ENCODE data around the gene EIF1AD.

Gene EIF1AD, protein sequence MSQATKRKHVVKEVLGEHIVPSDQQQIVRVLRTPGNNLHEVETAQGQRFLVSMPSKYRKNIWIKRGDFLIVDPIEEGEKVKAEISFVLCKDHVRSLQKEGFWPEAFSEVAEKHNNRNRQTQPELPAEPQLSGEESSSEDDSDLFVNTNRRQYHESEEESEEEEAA
- total RNA-seq: 40.4 to 56.9 (median 47.5) reads per million in 9 experiments

DNA sequence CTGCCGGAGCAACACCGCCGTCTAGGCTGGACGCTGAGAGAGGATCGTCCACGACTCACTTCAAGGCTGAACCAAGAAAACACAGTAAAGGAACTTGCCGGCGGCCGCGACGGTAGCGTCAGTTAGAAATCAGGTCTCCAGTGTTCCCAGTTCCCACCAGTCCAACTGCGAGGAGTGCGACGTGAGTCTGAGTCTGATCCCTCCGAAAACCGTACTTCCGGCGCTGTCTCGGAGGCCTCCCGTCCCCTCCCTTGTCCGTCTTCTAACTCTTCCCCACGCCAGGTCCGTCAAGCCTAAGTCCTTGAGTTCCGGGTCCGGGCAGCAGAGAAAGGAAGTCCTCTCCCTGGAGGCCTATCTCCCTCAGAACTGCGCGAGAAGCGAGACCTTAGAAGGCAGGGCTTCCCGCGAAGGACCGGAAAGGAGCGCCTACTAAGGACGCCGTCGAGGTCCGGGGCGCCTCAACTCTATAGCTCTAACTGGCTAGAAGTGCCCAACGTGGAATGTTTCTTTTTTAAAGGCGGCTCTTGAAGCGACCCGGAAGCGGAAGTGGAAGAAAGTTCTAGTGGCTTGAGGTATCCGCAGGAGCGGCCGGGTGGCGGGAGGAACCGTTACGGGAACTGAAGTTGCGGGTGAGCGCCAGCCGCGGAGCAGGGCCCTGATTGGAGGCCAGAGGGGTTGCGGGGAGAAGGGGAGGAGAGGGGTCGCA, at the start of gene EIF1AD, which contains the start of gene BANF1:
TSS of gene EIF1AD (minus strand) at position 216 of the 706 bp plus-strand sequence. CDS start 1,768 bp downstream, outside the sequence.
TSS of gene BANF1 (plus strand) at position 562 of the 706 bp plus-strand sequence. CDS start 748 bp downstream, outside the sequence.
- ATAC-seq (replicated peaks) (peak; percentile 78), DNase-seq (peak; percentile 92 to 97 (median 93))
- Mint-ChIP-seq H3K4me3 (peak within 1 kb of the TSS; percentile 97), H3K27ac (peak within 1 kb of the TSS; percentile 96 to 97), H3K27me3 (no peaks in the 10 kb centered on the region), H3K4me1 (ENCODE audit: low read depth in 2 of 2) (peaks cover 24 to 29% of the 10 kb centered on the region in 2 donors), H3K9me3 (no peaks in the 10 kb centered on the region), H3K36me3 (ENCODE audit: insufficient read depth) (peaks cover 50% of the 10 kb centered on the region)

DNA sequence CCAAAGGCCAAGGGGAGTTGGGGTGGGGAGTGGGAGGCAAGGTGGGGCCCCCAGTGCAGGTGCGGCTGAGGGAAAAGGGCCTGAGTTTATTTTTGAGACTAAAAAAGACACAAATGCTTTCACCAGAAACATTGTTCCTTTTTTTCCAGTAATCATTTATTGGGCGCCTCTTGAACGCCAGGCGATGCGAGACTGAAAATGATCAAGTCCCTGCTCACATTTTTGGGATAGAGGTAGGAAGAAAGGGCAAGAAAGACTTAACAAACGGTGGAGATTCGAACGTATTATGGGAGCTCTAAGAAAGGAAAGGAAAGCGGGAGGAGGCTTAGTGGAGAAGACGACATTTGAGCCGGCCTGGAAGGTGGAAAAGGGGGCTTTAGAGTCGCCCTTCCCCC, 49.4 kb upstream of the EIF1AD start:
- peaks cover 41% of the 10 kb centered on the region for H3K36me3 Mint-ChIP-seq (ENCODE audit: insufficient read depth)
- H3K9me3 Mint-ChIP-seq: no peaks in the 10 kb centered on the region
- no peak for DNase-seq
- ATAC-seq (replicated peaks): no peak
- peaks cover 0 to 8% of the 10 kb centered on the region in 2 donors for H3K27me3 Mint-ChIP-seq
- peak overlapping the region; percentile 95 to 99 for H3K4me3 Mint-ChIP-seq
- peaks cover 17 to 25% of the 10 kb centered on the region in 2 donors for H3K4me1 Mint-ChIP-seq (ENCODE audit: low read depth in 2 of 2)
- H3K27ac Mint-ChIP-seq: peak overlapping the region; percentile 91 to 98

DNA sequence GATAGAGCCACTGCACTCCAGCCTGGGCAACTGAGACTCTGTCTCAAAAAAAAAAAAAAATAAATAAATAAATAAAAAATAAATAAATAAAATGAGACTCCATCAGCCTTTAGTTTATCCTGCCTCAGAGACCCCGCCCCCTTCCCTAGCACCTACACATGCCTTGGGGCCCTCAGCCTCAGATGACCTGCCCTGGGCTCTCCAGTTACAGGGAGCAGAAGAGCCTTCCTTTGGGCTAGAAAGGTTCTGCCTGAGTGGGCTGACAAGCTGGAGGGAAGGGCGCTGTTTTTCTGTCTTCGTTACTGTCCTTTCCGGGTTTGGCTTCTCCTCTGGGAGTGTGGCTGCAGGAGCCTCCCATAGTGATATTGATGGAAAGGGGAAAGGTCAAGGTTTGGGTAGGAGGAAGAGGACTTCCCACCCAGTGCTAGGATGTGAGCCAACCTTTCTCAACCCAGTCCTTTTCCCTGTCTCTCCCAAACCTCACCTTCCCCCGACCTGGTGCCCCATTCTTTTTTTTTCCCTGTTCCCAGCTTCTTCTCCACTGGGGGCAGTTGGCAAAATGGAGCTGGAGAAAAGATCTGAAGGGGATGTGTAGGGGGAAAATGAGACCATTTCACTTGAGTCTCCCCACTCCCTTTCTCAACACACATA, 48.7 kb upstream of the EIF1AD start:
- H3K9me3 Mint-ChIP-seq: no peaks in the 10 kb centered on the region
- peaks cover 19 to 23% of the 10 kb centered on the region in 2 donors for H3K4me1 Mint-ChIP-seq (ENCODE audit: low read depth in 2 of 2)
- peaks cover 0 to 8% of the 10 kb centered on the region in 2 donors for H3K27me3 Mint-ChIP-seq
- ATAC-seq (replicated peaks): no peak
- peak overlapping the region; percentile 91 to 98 for H3K27ac Mint-ChIP-seq
- peaks cover 34% of the 10 kb centered on the region for H3K36me3 Mint-ChIP-seq (ENCODE audit: insufficient read depth)
- no peak for DNase-seq
- peak overlapping the region; percentile 95 to 99 for H3K4me3 Mint-ChIP-seq

DNA sequence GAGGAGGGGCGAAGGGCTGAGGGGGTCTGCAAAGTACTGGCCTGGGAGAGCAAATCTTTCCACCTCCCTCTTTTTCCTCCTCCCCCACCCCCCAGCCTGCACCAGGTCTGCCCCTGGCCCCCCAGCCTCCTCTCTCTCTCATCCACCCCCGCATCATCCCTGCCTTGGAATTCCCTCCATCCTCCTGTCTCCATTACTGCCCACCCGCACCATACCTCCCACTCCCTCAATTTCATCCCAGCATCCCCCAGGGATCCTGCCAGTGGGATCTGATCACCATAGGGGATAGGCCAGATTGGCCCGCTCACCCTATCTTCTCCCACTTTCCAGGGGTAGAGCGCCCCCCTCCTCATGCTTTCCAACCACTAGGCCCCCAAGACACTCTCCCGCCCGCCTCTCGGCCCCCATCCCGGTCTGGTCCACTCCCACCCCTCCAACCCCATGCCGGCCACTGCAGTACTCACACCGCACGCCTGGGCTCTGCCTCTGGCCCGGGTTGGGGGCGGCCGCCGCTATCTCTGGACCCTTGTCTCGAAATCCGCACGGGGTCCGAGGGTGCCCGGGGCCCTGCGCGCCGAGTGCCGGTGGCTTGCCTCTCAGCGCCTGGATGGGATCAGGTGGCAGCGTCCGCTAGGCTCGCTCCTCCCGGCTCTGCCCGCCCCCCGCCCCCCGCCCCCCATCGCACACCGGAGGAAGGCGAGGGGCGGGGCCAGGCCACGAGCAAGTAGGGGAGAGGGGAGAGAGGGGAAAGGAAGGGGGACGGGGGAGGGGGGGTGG, 46.8 kb upstream of the EIF1AD start, which contains the start of gene GAL3ST3:
TSS of gene GAL3ST3 (minus strand) at position 615 of the 777 bp plus-strand sequence. CDS start 3,746 bp downstream, outside the sequence.
- Mint-ChIP-seq H3K4me3 (no peak within 1 kb of the TSS), H3K27ac (peak within 1 kb of the TSS in 1 of 2 donors; percentile 31), H3K4me1 (ENCODE audit: low read depth in 2 of 2) (peaks cover 28 to 29% of the 10 kb centered on the region in 2 donors), H3K27me3 (peaks cover 0 to 8% of the 10 kb centered on the region in 2 donors), H3K9me3 (no peaks in the 10 kb centered on the region), H3K36me3 (ENCODE audit: insufficient read depth) (peaks cover 22% of the 10 kb centered on the region)
- ATAC-seq (replicated peaks) (no peak), DNase-seq (no peak)

GRCh38 chr11:66047541-66048365, 45.8 kb upstream of the EIF1AD start:
- no peak for DNase-seq
- Mint-ChIP-seq H3K9me3 (no peaks in the 10 kb centered on the region), H3K4me3 (no peak overlapping the region), H3K27ac (peak overlapping the region in 1 of 2 donors; percentile 31), H3K36me3 (ENCODE audit: insufficient read depth) (peaks cover 14% of the 10 kb centered on the region), H3K4me1 (ENCODE audit: low read depth in 2 of 2) (peaks cover 22 to 25% of the 10 kb centered on the region in 2 donors), H3K27me3 (peaks cover 0 to 8% of the 10 kb centered on the region in 2 donors)
- no peak for ATAC-seq (replicated peaks)

DNA sequence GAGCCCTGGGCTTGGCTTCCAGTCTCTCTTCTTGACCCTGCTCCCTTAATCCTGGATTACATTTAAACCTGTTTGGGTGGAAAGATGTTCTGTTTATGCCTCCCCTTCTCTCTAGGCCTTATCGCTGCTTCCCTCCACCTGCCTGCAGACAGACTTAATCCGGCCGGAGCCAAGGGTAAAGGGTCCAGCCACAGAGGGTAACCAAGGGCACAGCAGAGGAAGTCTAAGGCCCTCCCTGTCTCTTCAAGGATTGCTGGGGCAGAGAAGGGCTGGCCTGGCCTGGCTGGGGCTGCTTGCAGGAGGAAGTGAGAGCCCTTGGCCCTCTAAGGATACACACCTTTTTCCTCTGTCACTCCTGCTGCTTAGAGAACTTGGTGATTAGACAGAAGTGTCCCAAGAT, 44.9 kb upstream of the EIF1AD start:
- H3K4me3 Mint-ChIP-seq: no peak overlapping the region
- H3K36me3 Mint-ChIP-seq (ENCODE audit: insufficient read depth): peaks cover 7% of the 10 kb centered on the region
- peaks cover 0 to 8% of the 10 kb centered on the region in 2 donors for H3K27me3 Mint-ChIP-seq
- no peak for ATAC-seq (replicated peaks)
- no peaks in the 10 kb centered on the region for H3K9me3 Mint-ChIP-seq
- no peak for DNase-seq
- peaks cover 17 to 20% of the 10 kb centered on the region in 2 donors for H3K4me1 Mint-ChIP-seq (ENCODE audit: low read depth in 2 of 2)
- H3K27ac Mint-ChIP-seq: no peak overlapping the region

GRCh38 chr11:66045177-66045639, 43.3 kb upstream of the EIF1AD start:
- Mint-ChIP-seq H3K4me3 (peak overlapping the region in 1 of 2 donors; percentile 45), H3K27ac (peak overlapping the region; percentile 55 to 83), H3K27me3 (peaks cover 0 to 10% of the 10 kb centered on the region in 2 donors), H3K36me3 (ENCODE audit: insufficient read depth) (peaks cover 7% of the 10 kb centered on the region), H3K9me3 (no peaks in the 10 kb centered on the region), H3K4me1 (ENCODE audit: low read depth in 2 of 2) (peaks cover 10 to 17% of the 10 kb centered on the region in 2 donors)
- DNase-seq (peak; percentile 82 to 86 (median 83)), ATAC-seq (replicated peaks) (peak; percentile 96)

DNA sequence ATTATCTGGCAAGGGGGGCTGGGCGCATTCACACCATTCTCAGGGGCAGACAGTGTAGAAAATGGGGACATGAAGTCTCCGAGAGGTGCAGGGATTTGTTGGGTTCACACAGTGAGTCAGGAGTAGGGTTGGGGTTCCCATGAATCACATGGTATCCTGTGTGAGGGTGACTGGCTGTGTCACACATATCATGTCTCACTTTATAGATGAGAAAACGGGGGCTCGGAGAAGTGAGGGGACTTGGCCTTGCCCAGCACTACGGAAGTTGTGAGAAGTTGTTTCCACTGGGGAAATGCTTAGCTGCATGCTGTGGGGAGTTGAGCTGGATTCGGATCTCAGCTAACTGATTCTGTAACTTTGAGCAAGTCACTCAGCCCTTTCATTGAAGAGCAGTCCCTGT, 42.8 kb upstream of the EIF1AD start:
- Mint-ChIP-seq H3K27me3 (peaks cover 0 to 15% of the 10 kb centered on the region in 2 donors), H3K36me3 (ENCODE audit: insufficient read depth) (peaks cover 7% of the 10 kb centered on the region), H3K27ac (peak overlapping the region; percentile 42 to 83), H3K9me3 (no peaks in the 10 kb centered on the region), H3K4me1 (ENCODE audit: low read depth in 2 of 2) (peaks cover 10 to 17% of the 10 kb centered on the region in 2 donors), H3K4me3 (peak overlapping the region in 1 of 2 donors; percentile 45)
- DNase-seq: no peak
- ATAC-seq (replicated peaks): peak; percentile 65

DNA sequence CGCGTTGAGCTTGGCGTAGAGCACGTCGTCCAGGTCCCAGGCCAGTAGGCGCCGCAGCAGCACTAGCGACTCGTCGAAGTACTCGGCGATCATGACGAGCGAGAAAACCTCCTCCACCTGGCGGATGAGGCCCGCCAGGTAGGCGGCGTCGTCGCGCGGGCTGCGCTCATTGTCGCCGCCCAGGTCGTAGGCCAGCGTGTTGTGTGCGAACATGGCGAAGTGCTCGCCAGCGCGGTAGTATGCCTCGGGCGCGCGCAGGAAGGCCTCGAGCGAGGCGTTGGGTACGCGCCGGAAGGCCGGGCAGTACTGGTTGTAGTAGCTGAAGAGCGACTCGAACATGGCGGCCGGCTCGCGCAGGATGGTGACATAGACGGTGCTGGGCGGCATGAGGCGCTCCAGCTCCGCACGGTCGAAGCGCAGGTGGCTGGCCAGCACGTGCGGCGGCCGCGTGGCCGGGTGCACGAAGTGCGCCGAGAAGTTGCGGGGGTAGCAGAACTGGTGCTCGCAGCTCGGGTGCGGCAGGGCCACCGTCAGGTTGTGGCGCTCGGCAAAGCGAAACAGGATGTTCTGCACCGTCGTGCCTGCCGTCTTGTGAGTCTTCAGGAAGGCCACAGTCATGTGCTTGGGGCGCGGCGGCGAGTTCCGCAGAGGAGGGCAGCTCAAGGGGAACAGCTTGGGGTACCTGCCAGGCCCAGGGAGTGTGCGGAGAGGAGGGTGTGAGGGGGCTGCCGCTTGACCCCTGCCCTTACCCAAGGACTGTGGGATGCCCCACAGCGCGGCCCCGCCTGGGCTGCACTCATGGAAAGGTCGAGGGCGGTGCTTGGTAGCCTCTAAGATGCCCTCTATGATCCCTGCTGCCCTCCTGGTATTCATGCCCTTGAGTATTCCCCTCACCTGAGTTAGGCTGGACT, 41.3 kb upstream of the EIF1AD start:
- Mint-ChIP-seq H3K36me3 (ENCODE audit: insufficient read depth) (peaks cover 7% of the 10 kb centered on the region), H3K4me1 (ENCODE audit: low read depth in 2 of 2) (peaks cover 10 to 15% of the 10 kb centered on the region in 2 donors), H3K27ac (no peak overlapping the region), H3K4me3 (no peak overlapping the region), H3K9me3 (no peaks in the 10 kb centered on the region), H3K27me3 (peaks cover 0 to 18% of the 10 kb centered on the region in 2 donors)
- no peak for DNase-seq
- no peak for ATAC-seq (replicated peaks)

GRCh38 chr11:66042227-66042995, 40.5 kb upstream of the EIF1AD start:
- Mint-ChIP-seq H3K27me3 (peaks cover 0 to 21% of the 10 kb centered on the region in 2 donors), H3K4me3 (no peak overlapping the region), H3K4me1 (ENCODE audit: low read depth in 2 of 2) (peaks cover 10 to 15% of the 10 kb centered on the region in 2 donors), H3K36me3 (ENCODE audit: insufficient read depth) (peaks cover 7% of the 10 kb centered on the region), H3K27ac (no peak overlapping the region), H3K9me3 (no peaks in the 10 kb centered on the region)
- DNase-seq (no peak), ATAC-seq (replicated peaks) (no peak)

GRCh38 chr11:66039765-66040164, 37.8 kb upstream of the EIF1AD start:
- peaks cover 6 to 33% of the 10 kb centered on the region in 2 donors for H3K27me3 Mint-ChIP-seq
- peaks cover under 1% of the 10 kb centered on the region for H3K36me3 Mint-ChIP-seq (ENCODE audit: insufficient read depth)
- ATAC-seq (replicated peaks) (no peak), DNase-seq (no peak)
- no peaks in the 10 kb centered on the region for H3K9me3 Mint-ChIP-seq
- no peak overlapping the region for H3K4me3 Mint-ChIP-seq
- no peak overlapping the region for H3K27ac Mint-ChIP-seq
- peaks cover 4% of the 10 kb centered on the region in 2 donors for H3K4me1 Mint-ChIP-seq (ENCODE audit: low read depth in 2 of 2)

All from effector memory CD8-positive, alpha-beta T cell (primary cell).